Measurements from ENCODE around the gene NUDT9.

- no peak for TF ChIP-seq CTCF (IDR thresholded peaks at IDR 0.05; ENCODE audit: insufficient read depth, low read depth, low read length)
- TF ChIP-seq EZH2 (IDR thresholded peaks at IDR 0.05; ENCODE audit: insufficient read depth, low read length) = no peak
These were observed 1.1 kb downstream of the NUDT9 start for GRCh38 chr4:87423317-87424098.

Data from astrocyte (in vitro differentiated cells and primary cell).